K562 (cell line): ENCODE data around the gene PIP5KL1. TPM values are rescaled to one million over a fixed set of nuclear protein-coding genes. Genes with fewer than 3 reads are reported as not detected.
A peak's percentile ranks its signal among the peaks of the same experiment; 100 is the strongest.

Experiments
- ATF1 ChIP-seq, 2 experiments: fragments of 450-650 bp in 1 of 2; IDR thresholded peaks; 2 replicates each; pipeline ENCODE4 v1.6.1; 2016; ENCODE audit warnings: missing compliant biosample characterization in 1 of 2, missing genetic modification characterization in 1 of 2
- CBX1 ChIP-seq: sonication (generic); IDR thresholded peaks from 2 replicates; pipeline ENCODE4 v1.6.1; 2016; ENCODE audit warnings: antibody characterized with exemption, low read depth, mild to moderate bottlenecking
- KHSRP ChIP-seq: fragments of 450-650 bp; IDR thresholded peaks from 2 replicates; pipeline ENCODE4 v1.6.1; 2017
- LCOR ChIP-seq: sonication (generic); formaldehyde crosslinking; IDR thresholded peaks from 2 replicates; pipeline ENCODE4 v1.8.0; 2022; ENCODE audit warnings: mild to moderate bottlenecking, missing genetic modification reagents
- NEUROD1 ChIP-seq: fragments of 150-350 bp; IDR thresholded peaks from 2 replicates; pipeline ENCODE4 v1.6.1; 2014; ENCODE audit warnings: borderline replicate concordance, low read length, low read depth; ENCODE audit not compliant: partially characterized antibody
- NFRKB ChIP-seq: fragments of 450-650 bp; IDR thresholded peaks from 2 replicates; pipeline ENCODE4 v1.6.1; 2016; ENCODE audit warnings: low read depth
- POLR2G ChIP-seq: fragments of 200-400 bp; formaldehyde crosslinking; IDR thresholded peaks from 2 replicates; pipeline ENCODE4 v1.6.1; 2017; ENCODE audit warnings: low read depth, mild to moderate bottlenecking, antibody characterized with exemption, low read length, moderate library complexity
- POLR2H ChIP-seq: IDR thresholded peaks from 2 replicates; pipeline ENCODE4 v1.6.1; 2016; ENCODE audit warnings: missing genetic modification characterization, low read depth, mild to moderate bottlenecking, control low read depth, missing compliant biosample characterization, moderate library complexity
- POLR3G ChIP-seq: IDR thresholded peaks from 2 replicates; pipeline ENCODE4 v1.6.1; 2011; ENCODE audit not compliant: insufficient read length, insufficient replicate concordance; ENCODE audit errors: extremely low read depth
- RB1 ChIP-seq: fragments of 450-650 bp; IDR thresholded peaks from 2 replicates; pipeline ENCODE4 v1.6.1; 2017; ENCODE audit warnings: low read depth, mild to moderate bottlenecking
- SNIP1 ChIP-seq: fragments of 450-650 bp; IDR thresholded peaks from 2 replicates; pipeline ENCODE4 v1.7.1; 2017; ENCODE audit warnings: low read depth, mild to moderate bottlenecking
- TCF7 ChIP-seq: sonication (generic); IDR thresholded peaks from 2 replicates; pipeline ENCODE4 v1.6.1; 2016; ENCODE audit warnings: antibody characterized with exemption, borderline replicate concordance
- TEAD1 ChIP-seq, 2 experiments: fragments of 450-650 bp in 1 of 2; sonication (generic) in 1 of 2; formaldehyde crosslinking; IDR thresholded peaks; 2 replicates each; pipeline versions ENCODE4 v1.4.0 to v1.8.0; 2020 to 2022; ENCODE audit warnings: mild to moderate bottlenecking in 2 of 2, missing genetic modification reagents in 1 of 2
- ZC3H4 ChIP-seq: sonication (generic); formaldehyde crosslinking; IDR thresholded peaks from 2 replicates; pipeline ENCODE4 v1.9.0; 2021; ENCODE audit warnings: missing genetic modification reagents, borderline replicate concordance
- ZNF282 ChIP-seq: sonication (generic); formaldehyde crosslinking; IDR thresholded peaks from 2 replicates; pipeline ENCODE4 v1.8.1; 2023; ENCODE audit warnings: missing genetic modification reagents
- ZNF436 ChIP-seq: fragments of 250-450, 450-650 bp; sonication (Bioruptor Pico); formaldehyde crosslinking; IDR thresholded peaks from 2 replicates; pipeline ENCODE4 v1.7.0; 2020; ENCODE audit warnings: mild to moderate bottlenecking
- ZNF699 ChIP-seq: fragments of 250-450 bp; sonication (Bioruptor Pico); IDR thresholded peaks from 2 replicates; pipeline ENCODE4 v1.8.0; 2021; ENCODE audit warnings: mild to moderate bottlenecking, moderate library complexity; ENCODE audit not compliant: insufficient replicate concordance
- polyA plus RNA-seq, 8 experiments: library from polyadenylated mRNA; depleted of rRNA in 4 of 8; stranded (reverse) in 5 of 8; unstranded in 3 of 8; fragments of >200 nt; fragmentation: Nextera tagmentation in 2 of 8; fragmentation: Illumina TruSeq in 1 of 8; extraction: Ambion mirVana in 2 of 8; extraction: Trizol in 1 of 8; gene quantifications; 2 replicates each; pipeline versions ENCODE4 v1.2.1 to v1.2.3, GENCODE V29; 2011 to 2014; ENCODE audit warnings: inconsistent platforms in 1 of 8, missing spikeins in 1 of 8
- total RNA-seq, 7 experiments: library from RNA; depleted of rRNA in 6 of 7; stranded (reverse); fragments of >200 nt in 6 of 7; fragmentation: Illumina TruSeq in 2 of 7; extraction: Trizol in 2 of 7; gene quantifications; 2 replicates each; pipeline versions ENCODE4 v1.2.1 to v1.2.3, GENCODE V29; 2011 to 2021; ENCODE audit warnings: low replicate concordance in 1 of 7
- TF ChIP-seq, protein P1 (sequence below): sonication (generic); formaldehyde crosslinking; IDR thresholded peaks from 2 replicates; pipeline ENCODE4 v1.5.0; 2020; ENCODE audit warnings: missing genetic modification reagents
- TF ChIP-seq, protein P2 (sequence below), 3 experiments: fragments of 200-800 bp in 1 of 3; sonication (Bioruptor generic) in 1 of 3; sonication (generic) in 1 of 3; formaldehyde crosslinking in 1 of 3; IDR thresholded peaks; 2 replicates each; pipeline versions ENCODE4 v1.6.1 to v1.8.0; 2016 to 2022; ENCODE audit warnings: mild to moderate bottlenecking in 2 of 3, missing compliant biosample characterization in 2 of 3, missing genetic modification characterization in 2 of 3, missing genetic modification reagents in 1 of 3
- TF ChIP-seq, protein P3 (sequence below): fragments of 450-650 bp; formaldehyde crosslinking; IDR thresholded peaks from 2 replicates; pipeline ENCODE4 v1.4.0; 2020; ENCODE audit warnings: mild to moderate bottlenecking, mixed read lengths
- TF ChIP-seq, protein P4 (sequence below): fragments of 250-450 bp; sonication (Bioruptor Pico); IDR thresholded peaks from 2 replicates; pipeline ENCODE4 v1.5.0; 2020; ENCODE audit warnings: mild to moderate bottlenecking

The PIP5KL1 gene
- total and polyA plus RNA-seq, 9 of the 15 experiments (the other 6 are each of a cell fraction or from before 2014, with no cell fraction given), result 0.18 to 4.8 (median 1.2) TPM

DNA sequence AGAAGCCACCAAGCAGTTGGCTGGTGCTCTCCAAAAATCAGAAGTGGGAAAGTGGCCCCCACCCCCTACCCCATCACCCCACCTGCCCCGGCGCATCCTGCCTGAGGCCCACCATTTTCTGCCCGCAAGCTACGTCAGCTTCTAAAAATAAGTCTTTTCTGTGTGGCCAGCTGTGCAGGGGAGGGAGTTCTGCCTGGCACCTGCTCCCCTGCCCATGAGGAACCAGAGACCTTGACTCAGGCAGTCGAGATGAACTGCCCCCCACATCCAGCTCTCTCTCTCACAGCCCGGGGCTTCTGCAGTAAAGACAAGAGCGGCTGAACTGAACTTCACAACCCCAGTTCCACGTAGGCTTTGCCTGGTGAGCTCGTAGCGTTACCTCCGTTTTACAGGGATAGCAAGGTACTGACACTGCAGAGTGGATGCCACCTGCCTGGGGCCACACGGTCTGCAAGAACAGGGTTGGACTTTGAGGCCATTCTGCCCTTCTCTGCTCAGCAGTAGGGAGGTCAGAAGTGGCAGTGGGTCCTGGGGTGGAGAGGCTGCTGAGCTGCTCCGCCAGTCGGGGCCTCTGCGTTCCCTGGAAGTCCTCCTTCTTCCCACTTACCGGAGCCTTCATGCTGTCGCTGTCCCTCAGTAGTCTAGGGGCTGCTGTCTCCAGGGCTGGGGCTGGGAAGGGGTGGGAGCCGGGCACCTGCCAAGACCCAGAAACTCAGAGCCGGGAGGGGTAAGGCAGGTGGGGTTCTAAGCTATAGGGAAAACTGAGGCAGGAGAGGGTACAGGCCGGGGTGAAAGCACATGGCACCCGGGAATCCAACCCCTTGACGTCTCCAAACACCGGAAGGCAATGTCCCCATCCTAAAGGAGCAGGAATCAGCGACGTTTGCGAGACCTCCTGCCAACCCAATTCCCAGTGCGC is 14.5 kb downstream of the PIP5KL1 start (continued):
- TF ChIP-seq, protein P1, sequence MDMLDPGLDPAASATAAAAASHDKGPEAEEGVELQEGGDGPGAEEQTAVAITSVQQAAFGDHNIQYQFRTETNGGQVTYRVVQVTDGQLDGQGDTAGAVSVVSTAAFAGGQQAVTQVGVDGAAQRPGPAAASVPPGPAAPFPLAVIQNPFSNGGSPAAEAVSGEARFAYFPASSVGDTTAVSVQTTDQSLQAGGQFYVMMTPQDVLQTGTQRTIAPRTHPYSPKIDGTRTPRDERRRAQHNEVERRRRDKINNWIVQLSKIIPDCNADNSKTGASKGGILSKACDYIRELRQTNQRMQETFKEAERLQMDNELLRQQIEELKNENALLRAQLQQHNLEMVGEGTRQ (CRISPR knock-in tag), result no peak
- TF ChIP-seq TCF7 (no peak), ZNF282 (CRISPR knock-in tag) (no peak), NFRKB (no peak), SNIP1 (no peak), ZNF699 (CRISPR knock-in tag) (no peak), NEUROD1 (no peak), LCOR (CRISPR knock-in tag) (no peak), TEAD1 (CRISPR knock-in tag; IDR thresholded peaks at IDR 0.05) (no peak), POLR3G (no peak), POLR2H (tag) (no peak), CBX1 (no peak), KHSRP (no peak), ATF1 (CRISPR knock-in tag; IDR thresholded peaks at IDR 0.05) (no peak), ATF1 (tag; IDR thresholded peaks at IDR 0.05) (no peak), ZNF436 (no peak), POLR2G (no peak), ZC3H4 (CRISPR knock-in tag) (no peak), RB1 (peak; percentile 27; the same call in 1 of the 2 replicates)
- TF ChIP-seq, protein P2, sequence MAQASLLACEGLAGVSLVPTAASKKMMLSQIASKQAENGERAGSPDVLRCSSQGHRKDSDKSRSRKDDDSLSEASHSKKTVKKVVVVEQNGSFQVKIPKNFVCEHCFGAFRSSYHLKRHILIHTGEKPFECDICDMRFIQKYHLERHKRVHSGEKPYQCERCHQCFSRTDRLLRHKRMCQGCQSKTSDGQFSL (CRISPR knock-in tag; IDR thresholded peaks at IDR 0.05), result no peak
- TF ChIP-seq, protein P2 (tag; IDR thresholded peaks at IDR 0.05), result no peak
- TF ChIP-seq, protein P3, sequence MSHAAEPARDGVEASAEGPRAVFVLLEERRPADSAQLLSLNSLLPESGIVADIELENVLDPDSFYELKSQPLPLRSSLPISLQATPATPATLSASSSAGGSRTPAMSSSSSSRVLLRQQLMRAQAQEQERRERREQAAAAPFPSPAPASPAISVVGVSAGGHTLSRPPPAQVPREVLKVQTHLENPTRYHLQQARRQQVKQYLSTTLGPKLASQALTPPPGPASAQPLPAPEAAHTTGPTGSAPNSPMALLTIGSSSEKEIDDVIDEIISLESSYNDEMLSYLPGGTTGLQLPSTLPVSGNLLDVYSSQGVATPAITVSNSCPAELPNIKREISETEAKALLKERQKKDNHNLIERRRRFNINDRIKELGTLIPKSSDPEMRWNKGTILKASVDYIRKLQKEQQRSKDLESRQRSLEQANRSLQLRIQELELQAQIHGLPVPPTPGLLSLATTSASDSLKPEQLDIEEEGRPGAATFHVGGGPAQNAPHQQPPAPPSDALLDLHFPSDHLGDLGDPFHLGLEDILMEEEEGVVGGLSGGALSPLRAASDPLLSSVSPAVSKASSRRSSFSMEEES (CRISPR knock-in tag), result no peak
- TF ChIP-seq, protein P4, sequence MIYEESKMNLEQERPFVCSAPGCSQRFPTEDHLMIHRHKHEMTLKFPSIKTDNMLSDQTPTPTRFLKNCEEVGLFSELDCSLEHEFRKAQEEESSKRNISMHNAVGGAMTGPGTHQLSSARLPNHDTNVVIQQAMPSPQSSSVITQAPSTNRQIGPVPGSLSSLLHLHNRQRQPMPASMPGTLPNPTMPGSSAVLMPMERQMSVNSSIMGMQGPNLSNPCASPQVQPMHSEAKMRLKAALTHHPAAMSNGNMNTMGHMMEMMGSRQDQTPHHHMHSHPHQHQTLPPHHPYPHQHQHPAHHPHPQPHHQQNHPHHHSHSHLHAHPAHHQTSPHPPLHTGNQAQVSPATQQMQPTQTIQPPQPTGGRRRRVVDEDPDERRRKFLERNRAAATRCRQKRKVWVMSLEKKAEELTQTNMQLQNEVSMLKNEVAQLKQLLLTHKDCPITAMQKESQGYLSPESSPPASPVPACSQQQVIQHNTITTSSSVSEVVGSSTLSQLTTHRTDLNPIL, result no peak
